Spleen (tissue), 11 donors: ENCODE data around the gene NEK5. TPM values are rescaled to one million over a fixed set of nuclear protein-coding genes. Genes with fewer than 3 reads are reported as not detected.

Experiments
- DNase-seq: peaks from one replicate; pipeline ENCODE4 v3.0.0-alpha.2; 2020
- H3K27ac ChIP-seq, 8 donors: fragments of 200-600 bp; sonication (generic) in 7 of 8; 1 replicate in 4 of 8; 2 replicates in 4 of 8; pipeline versions ENCODE4 v1.5.0 to v1.8.0; 2016 to 2021; ENCODE audit warnings: inconsistent platforms in 4 of 8, mild to moderate bottlenecking in 4 of 8, moderate library complexity in 1 of 8
- H3K27me3 ChIP-seq, 7 donors: fragments of 200-600 bp; sonication (generic) in 6 of 7; replicated peaks in 1 of 7; 1 replicate in 4 of 7; 2 replicates in 3 of 7; pipeline versions ENCODE4 v1.5.0 to v1.8.0; 2016 to 2021; ENCODE audit warnings: inconsistent platforms in 3 of 7, mild to moderate bottlenecking in 1 of 7
- H3K36me3 ChIP-seq, 6 donors: fragments of 200-600 bp; sonication (generic) in 5 of 6; 1 replicate in 4 of 6; 2 replicates in 2 of 6; pipeline versions ENCODE4 v1.5.0 to v1.8.0; 2016 to 2021; ENCODE audit warnings: inconsistent platforms in 2 of 6
- H3K4me1 ChIP-seq, 6 donors: fragments of 200-600 bp; sonication (generic) in 5 of 6; 1 replicate in 3 of 6; 2 replicates in 3 of 6; pipeline versions ENCODE4 v1.5.0 to v1.8.0; 2016 to 2021; ENCODE audit warnings: inconsistent platforms in 3 of 6
- H3K4me3 ChIP-seq, 8 donors: fragments of 200-600 bp; sonication (generic) in 7 of 8; 1 replicate in 4 of 8; 2 replicates in 4 of 8; pipeline versions ENCODE4 v1.5.0 to v1.8.0; 2016 to 2021; ENCODE audit warnings: inconsistent platforms in 4 of 8, mild to moderate bottlenecking in 4 of 8, moderate library complexity in 2 of 8
- H3K9me3 ChIP-seq, 8 donors: fragments of 200-600 bp; sonication (generic) in 7 of 8; 1 replicate in 4 of 8; 2 replicates in 4 of 8; pipeline versions ENCODE4 v1.5.0 to v1.8.0; 2016 to 2021; ENCODE audit warnings: inconsistent platforms in 4 of 8
- POLR2A ChIP-seq, 3 donors: fragments of 450-650 bp; IDR thresholded peaks; one replicate each; pipeline ENCODE4 v1.5.1; 2017; ENCODE audit warnings: antibody characterized with exemption in 3 of 3, mild to moderate bottlenecking in 1 of 3
- POLR2AphosphoS5 ChIP-seq, 3 donors: sonication (generic); formaldehyde crosslinking; IDR thresholded peaks; one replicate each; pipeline ENCODE4 v1.5.1; 2017; ENCODE audit warnings: antibody characterized with exemption in 3 of 3
- WGBS, 5 donors: extraction: QIAGEN DNeasy Blood & Tissue Kit in 3 of 5; methylation state at CpG; one replicate each; pipeline versions ENCODE4 v1.1.5 to v1.1.7; 2013 to 2018; 5-methylcytosine and 5-hydroxymethylcytosine counted together
- intact Hi-C: fragments of 100-400 bp; cut with DNase I; formaldehyde crosslinking; loops from one replicate; pipeline ENCODE4 v1.15.0; 2023; ENCODE audit warnings: low total_unique reads
- polyA plus RNA-seq, 3 donors: library from polyadenylated mRNA; stranded (reverse); fragments of 200-250 nt; gene quantifications; one replicate each; pipeline ENCODE4 v1.2.1, GENCODE V29; 2013
- total RNA-seq, 7 donors: library from RNA; depleted of rRNA in 3 of 7; stranded (reverse); fragments of >200 nt in 3 of 7; fragmentation: NEBNext Ultra II Directional in 4 of 7; extraction: Animal tissue kit (Norgen Biotek cat#: 25700) in 4 of 7; gene quantifications; one replicate each; pipeline versions ENCODE4 v1.1.0 to v1.2.1, GENCODE V29; 2016 to 2021
- TF ChIP-seq, protein P1 (sequence below), 11 experiments: fragments of 200-600 bp in 7 of 11; fragments of 450-650 bp in 4 of 11; sonication (generic) in 4 of 11; IDR thresholded peaks in 8 of 11; conservative IDR thresholded peaks in 3 of 11; 1 replicate in 7 of 11; 2 replicates in 4 of 11; pipeline versions ENCODE4 v1.4.0 to v1.8.0; 2016 to 2021; ENCODE audit warnings: antibody characterized with exemption in 11 of 11, inconsistent platforms in 4 of 11, mild to moderate bottlenecking in 1 of 11
- donor health status: healthy with polysubstance abuse.
- donor health status: DM: no; HTN: no; CAD: no; lungs with moderate emphysema.
- donor health status: DM: no; HTN: no; CAD: no.
- donor health status: Bipolar disorder and iron deficiency.
- donor health status: healthy.
- donor health status: DM: no; HTN: no; CAD: no.
- donor health status: DM: yes; HTN: yes; CAD: no.

Gene NEK5
- total and polyA plus RNA-seq, 10 donors, result 0.04 to 0.30 (median 0.10) TPM; not detected in 4

DNA sequence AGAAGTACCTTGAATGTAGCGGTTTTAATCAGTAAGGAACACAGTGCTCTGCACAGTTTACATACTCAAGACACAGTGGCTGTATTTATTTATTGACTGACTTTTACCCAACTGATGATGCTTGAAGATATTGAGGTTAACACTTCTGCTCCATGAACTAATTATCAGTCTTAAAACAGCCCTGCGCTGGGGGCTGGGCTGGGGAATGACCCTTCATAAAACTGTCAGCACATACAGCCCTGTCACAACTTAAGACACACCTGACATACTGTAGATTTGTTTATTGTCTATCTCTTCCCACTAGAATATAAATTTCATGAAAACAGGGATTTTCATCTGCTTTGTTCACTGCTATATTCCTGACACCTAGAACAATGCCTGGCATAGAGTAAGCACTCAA is 10.8 kb downstream of the NEK5 start:
- intact Hi-C loops, result no loop called here
- H3K27me3 ChIP-seq, result no peaks in the 10 kb centered on the region
- 81 to 98% (median 94%) methylated on average over 2 of the region's 2 CpGs for WGBS, 5 donors
- H3K9me3 ChIP-seq, result no peaks in the 10 kb centered on the region
- no peak for DNase-seq
- TF ChIP-seq, protein P1, sequence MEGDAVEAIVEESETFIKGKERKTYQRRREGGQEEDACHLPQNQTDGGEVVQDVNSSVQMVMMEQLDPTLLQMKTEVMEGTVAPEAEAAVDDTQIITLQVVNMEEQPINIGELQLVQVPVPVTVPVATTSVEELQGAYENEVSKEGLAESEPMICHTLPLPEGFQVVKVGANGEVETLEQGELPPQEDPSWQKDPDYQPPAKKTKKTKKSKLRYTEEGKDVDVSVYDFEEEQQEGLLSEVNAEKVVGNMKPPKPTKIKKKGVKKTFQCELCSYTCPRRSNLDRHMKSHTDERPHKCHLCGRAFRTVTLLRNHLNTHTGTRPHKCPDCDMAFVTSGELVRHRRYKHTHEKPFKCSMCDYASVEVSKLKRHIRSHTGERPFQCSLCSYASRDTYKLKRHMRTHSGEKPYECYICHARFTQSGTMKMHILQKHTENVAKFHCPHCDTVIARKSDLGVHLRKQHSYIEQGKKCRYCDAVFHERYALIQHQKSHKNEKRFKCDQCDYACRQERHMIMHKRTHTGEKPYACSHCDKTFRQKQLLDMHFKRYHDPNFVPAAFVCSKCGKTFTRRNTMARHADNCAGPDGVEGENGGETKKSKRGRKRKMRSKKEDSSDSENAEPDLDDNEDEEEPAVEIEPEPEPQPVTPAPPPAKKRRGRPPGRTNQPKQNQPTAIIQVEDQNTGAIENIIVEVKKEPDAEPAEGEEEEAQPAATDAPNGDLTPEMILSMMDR (IDR thresholded peaks at IDR 0.05 in 8 of 11, conservative IDR thresholded peaks at IDR 0.05 in 3 of 11), result no peak
- TF ChIP-seq POLR2A (IDR thresholded peaks at IDR 0.05) (no peak), POLR2AphosphoS5 (IDR thresholded peaks at IDR 0.05) (no peak)
- H3K4me1 ChIP-seq, result no peaks in the 10 kb centered on the region
- no peaks in the 10 kb centered on the region for H3K36me3 ChIP-seq
- H3K27ac ChIP-seq, result no peak overlapping the region
- H3K4me3 ChIP-seq, result no peak overlapping the region

DNA sequence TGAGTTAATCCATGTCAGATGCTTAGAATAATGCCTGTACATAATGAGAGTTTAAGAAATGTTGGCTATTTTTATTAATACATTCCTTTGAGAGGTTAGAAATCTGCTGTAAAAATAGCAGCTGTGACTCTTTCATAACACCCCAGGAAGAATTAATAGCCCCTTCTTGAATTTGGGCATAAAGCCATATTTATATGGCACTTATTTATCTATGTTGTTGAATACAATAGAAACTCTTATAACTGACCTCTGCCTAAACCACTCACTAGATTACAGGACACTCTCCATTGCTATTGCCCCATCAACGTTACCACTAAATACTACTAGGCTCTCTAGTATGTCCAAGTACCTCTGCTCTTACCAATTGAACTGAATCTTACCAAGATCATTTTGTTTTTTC is 16.3 kb downstream of the NEK5 start:
- TF ChIP-seq POLR2AphosphoS5 (IDR thresholded peaks at IDR 0.05), result no peak
- TF ChIP-seq, protein P1 (IDR thresholded peaks at IDR 0.05 in 8 of 11, conservative IDR thresholded peaks at IDR 0.05 in 3 of 11), result no peak
- no peak for TF ChIP-seq POLR2A (IDR thresholded peaks at IDR 0.05)
- no peak for DNase-seq
- Histone ChIP-seq H3K27ac (no peak overlapping the region), H3K27me3 (no peaks in the 10 kb centered on the region), H3K4me1 (no peaks in the 10 kb centered on the region), H3K9me3 (no peaks in the 10 kb centered on the region), H3K4me3 (no peak overlapping the region), H3K36me3 (no peaks in the 10 kb centered on the region)
- intact Hi-C loops, result no loop called here
- 54 to 77% (median 72%) methylated on average over 1 of the region's 1 CpG for WGBS, 5 donors

DNA sequence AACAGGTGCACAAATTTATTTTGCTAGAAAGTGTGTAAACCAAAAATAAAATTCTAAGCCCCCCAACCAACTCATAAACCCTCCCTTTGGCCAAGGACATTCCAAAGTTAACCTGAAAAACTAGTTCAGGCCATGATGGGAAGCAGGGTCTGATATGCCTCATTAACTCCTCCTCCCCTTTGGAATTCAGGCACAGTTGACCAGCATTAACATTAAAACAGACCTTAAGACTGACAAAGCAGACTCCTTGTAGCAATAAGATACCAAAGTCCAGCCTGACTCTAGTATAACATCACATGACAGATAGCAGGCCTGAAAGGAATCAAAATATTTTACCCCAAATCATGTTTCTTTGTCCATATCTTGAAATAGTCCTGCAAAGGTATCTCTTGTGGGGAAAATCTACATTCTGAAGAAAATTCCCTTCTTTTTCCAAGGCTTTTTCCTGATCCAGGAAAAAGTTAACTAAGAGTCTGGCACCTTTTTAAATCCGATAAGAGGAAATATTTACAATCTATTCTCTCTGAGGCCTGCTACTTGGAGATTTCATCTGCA is 19.7 kb downstream of the NEK5 start:
- Histone ChIP-seq H3K4me3 (no peak overlapping the region), H3K27ac (no peak overlapping the region), H3K36me3 (no peaks in the 10 kb centered on the region), H3K27me3 (no peaks in the 10 kb centered on the region), H3K9me3 (no peaks in the 10 kb centered on the region), H3K4me1 (no peaks in the 10 kb centered on the region)
- 76 to 96% (median 93%) methylated on average over 1 of the region's 1 CpG for WGBS, 5 donors
- no peak for DNase-seq
- intact Hi-C loops, result no loop called here
- TF ChIP-seq POLR2AphosphoS5 (IDR thresholded peaks at IDR 0.05), result no peak
- TF ChIP-seq, protein P1 (IDR thresholded peaks at IDR 0.05 in 8 of 11, conservative IDR thresholded peaks at IDR 0.05 in 3 of 11), result no peak

DNA sequence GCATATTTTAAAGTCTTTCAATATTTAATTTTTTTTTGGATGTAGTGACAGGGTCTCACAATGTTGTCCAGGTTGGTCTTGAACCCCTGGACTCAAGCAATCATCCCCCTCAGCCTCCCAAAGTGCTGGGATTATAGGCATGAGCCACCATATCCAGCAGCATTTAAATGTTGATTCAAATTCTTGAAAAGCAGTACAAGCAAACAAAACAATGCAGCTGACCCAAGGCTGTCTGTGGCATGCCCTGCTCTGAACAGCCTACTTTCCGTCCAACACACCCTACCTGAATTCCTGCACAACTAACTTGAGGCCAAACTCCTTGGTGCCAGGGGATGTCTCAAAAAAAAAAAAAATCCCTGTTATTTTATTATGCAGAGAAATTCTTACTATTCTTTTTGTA is 23.0 kb downstream of the NEK5 start:
- H3K36me3 ChIP-seq, result no peaks in the 10 kb centered on the region
- intact Hi-C loops, result no loop called here
- H3K27me3 ChIP-seq, result no peaks in the 10 kb centered on the region
- TF ChIP-seq, protein P1 (IDR thresholded peaks at IDR 0.05 in 8 of 11, conservative IDR thresholded peaks at IDR 0.05 in 3 of 11), result no peak
- no peak for TF ChIP-seq POLR2AphosphoS5 (IDR thresholded peaks at IDR 0.05)
- TF ChIP-seq POLR2A (IDR thresholded peaks at IDR 0.05), result no peak
- H3K4me1 ChIP-seq, result no peaks in the 10 kb centered on the region
- no peaks in the 10 kb centered on the region for H3K9me3 ChIP-seq
- H3K27ac ChIP-seq, result no peak overlapping the region
- H3K4me3 ChIP-seq, result no peak overlapping the region
- no peak for DNase-seq
- WGBS, 5 donors, result 76 to 96% (median 91%) methylated on average over 1 of the region's 1 CpG
